ENCODE measurements around the gene IMPDH1.

Gene IMPDH1

DNA sequence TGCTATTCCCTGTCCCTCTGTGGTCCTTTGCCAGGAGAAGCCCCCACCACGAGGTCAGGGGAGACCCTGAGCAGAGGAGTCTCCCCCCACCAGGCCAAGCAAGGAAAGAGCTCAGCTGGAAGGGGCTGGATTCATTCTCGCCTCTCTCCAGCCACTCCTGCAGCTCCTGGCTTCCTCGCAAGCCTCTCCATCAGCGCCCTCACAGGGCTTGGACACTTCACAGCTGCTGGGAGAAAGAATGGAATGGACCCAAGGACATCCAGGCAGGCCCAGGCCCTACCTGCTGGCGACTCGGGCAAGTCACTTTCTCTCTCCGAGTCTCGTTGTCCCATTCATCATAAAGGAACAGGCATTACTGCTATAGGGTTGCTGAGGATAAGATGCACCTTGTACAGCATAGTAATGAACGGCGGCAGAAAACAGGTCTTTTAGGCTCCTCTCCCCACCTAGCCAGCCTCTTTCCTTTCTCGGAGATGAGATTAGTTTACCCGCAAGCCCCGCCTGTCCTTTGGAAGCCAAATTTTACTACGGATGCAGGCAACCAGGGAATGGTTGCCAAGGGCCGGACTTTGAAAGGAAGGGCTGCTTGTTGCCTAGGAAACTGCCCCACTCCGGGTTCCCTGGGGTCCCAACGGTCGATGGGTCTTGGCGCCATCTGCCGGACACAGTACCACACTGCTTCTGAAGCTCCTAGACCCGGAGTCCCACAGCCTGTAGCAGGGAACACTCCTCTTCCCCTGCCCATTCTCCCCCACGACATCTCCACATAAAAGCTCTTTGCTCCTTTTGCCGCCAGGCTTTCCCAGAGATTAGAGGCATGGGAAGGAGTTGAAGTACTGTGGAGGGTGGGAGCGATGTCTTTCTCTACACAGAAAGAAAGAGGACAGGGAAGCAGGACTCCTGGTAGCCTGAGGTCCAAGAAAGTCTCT lies 22.3 kb downstream of the IMPDH1 start:
- no peaks in the 10 kb centered on the region for H3K27me3 ChIP-seq (ENCODE audit: control insufficient read depth, insufficient read depth, low read length)
- H3K36me3 ChIP-seq (ENCODE audit: control insufficient read depth, insufficient read depth, low read length): no peaks in the 10 kb centered on the region
- DNase-seq (ENCODE audit: low read depth, low spot score): peak; percentile 90
- H3K27ac ChIP-seq (ENCODE audit: low read length): no peak overlapping the region
- H3K4me3 ChIP-seq (ENCODE audit: low read length): no peak overlapping the region
- H3K4me1 ChIP-seq (ENCODE audit: control insufficient read depth, insufficient read depth, low read length): peaks cover 3% of the 10 kb centered on the region; the same call in 1 of the 2 replicates
- no CpG with 5 or more reads among the region's 24 CpGs for WGBS (ENCODE audit: insufficient coverage, insufficient read length)
- no peaks in the 10 kb centered on the region for H3K9me3 ChIP-seq (ENCODE audit: control insufficient read depth, insufficient read depth, low read length)

GRCh38 chr7:128385988-128386925 lies 23.5 kb downstream of the IMPDH1 start:
- Histone ChIP-seq H3K4me3 (ENCODE audit: low read length) (no peak overlapping the region), H3K27me3 (ENCODE audit: control insufficient read depth, insufficient read depth, low read length) (no peaks in the 10 kb centered on the region), H3K4me1 (ENCODE audit: control insufficient read depth, insufficient read depth, low read length) (peaks cover 3% of the 10 kb centered on the region; the same call in 1 of the 2 replicates), H3K9me3 (ENCODE audit: control insufficient read depth, insufficient read depth, low read length) (no peaks in the 10 kb centered on the region), H3K27ac (ENCODE audit: low read length) (no peak overlapping the region), H3K36me3 (ENCODE audit: control insufficient read depth, insufficient read depth, low read length) (no peaks in the 10 kb centered on the region)
- no peak for DNase-seq (ENCODE audit: low read depth, low spot score)
- WGBS (ENCODE audit: insufficient coverage, insufficient read length): no CpG with 5 or more reads among the region's 4 CpGs

DNA sequence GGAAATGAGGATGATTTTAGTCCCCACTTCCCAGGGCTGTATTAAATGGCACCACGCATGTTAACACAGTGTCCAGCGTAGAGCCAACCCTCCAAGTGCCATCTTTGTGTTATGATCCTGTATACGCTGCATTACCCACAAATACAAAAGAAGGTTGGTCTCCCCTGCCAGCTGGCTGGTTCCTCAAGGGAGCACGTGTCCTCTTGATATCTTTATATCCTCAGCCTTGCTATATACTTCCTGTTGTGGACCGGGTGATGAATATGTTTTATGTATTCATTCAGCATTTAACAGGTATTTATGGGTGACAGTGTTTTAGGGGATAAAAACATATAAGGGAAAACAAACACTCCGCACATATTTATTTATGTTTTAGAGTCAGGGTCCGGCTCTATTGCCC lies 25.1 kb downstream of the IMPDH1 start:
- no peak overlapping the region for H3K27ac ChIP-seq (ENCODE audit: low read length)
- H3K27me3 ChIP-seq (ENCODE audit: control insufficient read depth, insufficient read depth, low read length): no peaks in the 10 kb centered on the region
- H3K4me3 ChIP-seq (ENCODE audit: low read length): no peak overlapping the region
- no CpG with 5 or more reads among the region's 7 CpGs for WGBS (ENCODE audit: insufficient coverage, insufficient read length)
- H3K4me1 ChIP-seq (ENCODE audit: control insufficient read depth, insufficient read depth, low read length): 0 out of 2 replicates have a peak, but pooled peaks cover under 1% of the 10 kb centered on the region
- H3K9me3 ChIP-seq (ENCODE audit: control insufficient read depth, insufficient read depth, low read length): no peaks in the 10 kb centered on the region
- H3K36me3 ChIP-seq (ENCODE audit: control insufficient read depth, insufficient read depth, low read length): no peaks in the 10 kb centered on the region
- DNase-seq (ENCODE audit: low read depth, low spot score): no peak

GRCh38 chr7:128383776-128384175 lies 26.0 kb downstream of the IMPDH1 start:
- no peak overlapping the region for H3K27ac ChIP-seq (ENCODE audit: low read length)
- WGBS (ENCODE audit: insufficient coverage, insufficient read length): no CpG with 5 or more reads among the region's 3 CpGs
- H3K36me3 ChIP-seq (ENCODE audit: control insufficient read depth, insufficient read depth, low read length): no peaks in the 10 kb centered on the region
- H3K9me3 ChIP-seq (ENCODE audit: control insufficient read depth, insufficient read depth, low read length): no peaks in the 10 kb centered on the region
- H3K4me1 ChIP-seq (ENCODE audit: control insufficient read depth, insufficient read depth, low read length): no peaks in the 10 kb centered on the region
- no peak overlapping the region for H3K4me3 ChIP-seq (ENCODE audit: low read length)
- DNase-seq (ENCODE audit: low read depth, low spot score): no peak
- no peaks in the 10 kb centered on the region for H3K27me3 ChIP-seq (ENCODE audit: control insufficient read depth, insufficient read depth, low read length)

GRCh38 chr7:128381161-128381821 lies 28.5 kb downstream of the IMPDH1 start:
- Histone ChIP-seq H3K27ac (ENCODE audit: low read length) (no peak overlapping the region), H3K27me3 (ENCODE audit: control insufficient read depth, insufficient read depth, low read length) (no peaks in the 10 kb centered on the region), H3K4me1 (ENCODE audit: control insufficient read depth, insufficient read depth, low read length) (no peaks in the 10 kb centered on the region), H3K9me3 (ENCODE audit: control insufficient read depth, insufficient read depth, low read length) (no peaks in the 10 kb centered on the region), H3K4me3 (ENCODE audit: low read length) (no peak overlapping the region), H3K36me3 (ENCODE audit: control insufficient read depth, insufficient read depth, low read length) (no peaks in the 10 kb centered on the region)
- peak; percentile 52 for DNase-seq (ENCODE audit: low read depth, low spot score)
- no CpG with 5 or more reads among the region's 19 CpGs for WGBS (ENCODE audit: insufficient coverage, insufficient read length)

DNA sequence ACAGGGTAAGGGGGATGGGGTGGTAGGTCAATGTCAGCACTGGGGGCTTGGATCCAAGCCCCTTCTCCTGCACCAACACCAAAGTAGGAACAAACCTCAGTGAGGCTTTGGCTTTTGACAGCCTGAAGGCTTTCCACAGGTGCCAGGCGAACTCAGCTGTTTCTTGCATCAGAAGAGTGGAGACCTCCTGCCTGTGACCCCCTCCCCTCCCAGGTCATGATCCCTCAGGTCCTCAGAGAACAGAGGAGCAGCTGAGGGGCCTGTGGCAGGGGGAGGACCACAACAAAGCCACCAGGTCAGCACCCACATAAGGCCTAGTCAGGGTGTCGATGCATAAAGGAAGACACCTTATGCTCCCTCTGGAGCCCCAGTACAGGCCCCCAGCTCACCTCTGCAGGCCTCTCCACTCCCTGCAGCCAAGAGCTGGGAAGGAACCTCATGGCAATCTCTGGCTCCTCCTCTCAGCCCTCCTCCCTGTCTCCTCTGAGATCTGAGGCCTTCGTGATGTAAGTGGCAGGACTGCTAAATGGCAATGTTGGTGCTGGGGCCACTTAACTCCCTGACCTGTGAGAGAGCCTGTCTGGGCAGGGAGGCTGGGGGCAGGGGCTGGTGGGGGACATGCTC lies 29.2 kb downstream of the IMPDH1 start:
- DNase-seq (ENCODE audit: low read depth, low spot score): no peak
- H3K4me3 ChIP-seq (ENCODE audit: low read length): no peak overlapping the region
- no peak overlapping the region for H3K27ac ChIP-seq (ENCODE audit: low read length)
- no peaks in the 10 kb centered on the region for H3K27me3 ChIP-seq (ENCODE audit: control insufficient read depth, insufficient read depth, low read length)
- H3K9me3 ChIP-seq (ENCODE audit: control insufficient read depth, insufficient read depth, low read length): no peaks in the 10 kb centered on the region
- H3K4me1 ChIP-seq (ENCODE audit: control insufficient read depth, insufficient read depth, low read length): no peaks in the 10 kb centered on the region
- no CpG with 5 or more reads among the region's 3 CpGs for WGBS (ENCODE audit: insufficient coverage, insufficient read length)
- no peaks in the 10 kb centered on the region for H3K36me3 ChIP-seq (ENCODE audit: control insufficient read depth, insufficient read depth, low read length)

- no peak overlapping the region for H3K4me3 ChIP-seq (ENCODE audit: low read length)
- H3K36me3 ChIP-seq (ENCODE audit: control insufficient read depth, insufficient read depth, low read length): no peaks in the 10 kb centered on the region
- WGBS (ENCODE audit: insufficient coverage, insufficient read length): no CpG with 5 or more reads among the region's 6 CpGs
- no peaks in the 10 kb centered on the region for H3K27me3 ChIP-seq (ENCODE audit: control insufficient read depth, insufficient read depth, low read length)
- no peak for DNase-seq (ENCODE audit: low read depth, low spot score)
- no peaks in the 10 kb centered on the region for H3K4me1 ChIP-seq (ENCODE audit: control insufficient read depth, insufficient read depth, low read length)
- H3K9me3 ChIP-seq (ENCODE audit: control insufficient read depth, insufficient read depth, low read length): no peaks in the 10 kb centered on the region
- no peak overlapping the region for H3K27ac ChIP-seq (ENCODE audit: low read length)
These were observed 29.8 kb downstream of the IMPDH1 start for GRCh38 chr7:128379900-128380479.

GRCh38 chr7:128378637-128379036 lies 31.1 kb downstream of the IMPDH1 start:
- DNase-seq (ENCODE audit: low read depth, low spot score): no peak
- no CpG with 5 or more reads among the region's 2 CpGs for WGBS (ENCODE audit: insufficient coverage, insufficient read length)
- Histone ChIP-seq H3K36me3 (ENCODE audit: control insufficient read depth, insufficient read depth, low read length) (no peaks in the 10 kb centered on the region), H3K9me3 (ENCODE audit: control insufficient read depth, insufficient read depth, low read length) (no peaks in the 10 kb centered on the region), H3K27me3 (ENCODE audit: control insufficient read depth, insufficient read depth, low read length) (no peaks in the 10 kb centered on the region), H3K4me3 (ENCODE audit: low read length) (no peak overlapping the region), H3K4me1 (ENCODE audit: control insufficient read depth, insufficient read depth, low read length) (no peaks in the 10 kb centered on the region), H3K27ac (ENCODE audit: low read length) (no peak overlapping the region)

- Histone ChIP-seq H3K27ac (ENCODE audit: low read length) (no peak overlapping the region), H3K4me3 (ENCODE audit: low read length) (no peak overlapping the region), H3K4me1 (ENCODE audit: control insufficient read depth, insufficient read depth, low read length) (no peaks in the 10 kb centered on the region), H3K9me3 (ENCODE audit: control insufficient read depth, insufficient read depth, low read length) (no peaks in the 10 kb centered on the region), H3K27me3 (ENCODE audit: control insufficient read depth, insufficient read depth, low read length) (no peaks in the 10 kb centered on the region), H3K36me3 (ENCODE audit: control insufficient read depth, insufficient read depth, low read length) (no peaks in the 10 kb centered on the region)
- DNase-seq (ENCODE audit: low read depth, low spot score): no peak
- no CpG with 5 or more reads among the region's 3 CpGs for WGBS (ENCODE audit: insufficient coverage, insufficient read length)
These were observed 33.7 kb downstream of the IMPDH1 start for GRCh38 chr7:128376077-128376476.
